Stomach (tissue), 4 donors: ENCODE results near the gene LGALS1.

ENCODE experiments used
- CTCF ChIP-seq, 7 experiments: fragments of 450-650 bp in 4 of 7; fragments of 200-600 bp in 3 of 7; sonication (generic) in 3 of 7; IDR thresholded peaks; one replicate each; pipeline ENCODE4 v1.5.1; 2016 to 2019; ENCODE audit warnings: antibody characterized with exemption in 7 of 7, control low read depth in 2 of 7, mild to moderate bottlenecking in 1 of 7
- POLR2A ChIP-seq, 4 donors: fragments of 450-650 bp; IDR thresholded peaks; one replicate each; pipeline ENCODE4 v1.6.1; 2016; ENCODE audit warnings: antibody characterized with exemption in 4 of 4, control low read depth in 2 of 4, mild to moderate bottlenecking in 1 of 4, moderate library complexity in 1 of 4
- POLR2AphosphoS5 ChIP-seq, 3 donors: sonication (generic); formaldehyde crosslinking; IDR thresholded peaks; one replicate each; pipeline ENCODE4 v1.6.1; 2016; ENCODE audit warnings: antibody characterized with exemption in 3 of 3

GRCh38 chr22:37636949-37637273, 38.5 kb upstream of the LGALS1 start:
- TF ChIP-seq POLR2AphosphoS5 (IDR thresholded peaks at IDR 0.05) (no peak), POLR2A (IDR thresholded peaks at IDR 0.05) (no peak), CTCF (IDR thresholded peaks at IDR 0.05) (no peak)
